Liver (tissue), 9 donors: ENCODE measurements around the gene CTPS1. TPM values are rescaled to one million over a fixed set of nuclear protein-coding genes. Genes with fewer than 3 reads are reported as not detected.
A peak's percentile ranks its signal among the peaks of the same experiment; 100 is the strongest.

Source experiments
- DNase-seq: peaks from one replicate; pipeline ENCODE4 v3.0.0-alpha.2; 2017; ENCODE audit warnings: low spot score
- H3K27ac ChIP-seq, 2 donors: one replicate each; pipeline ENCODE4 v1.7.0; 2013; ENCODE audit warnings: inconsistent platforms in 2 of 2, low read length in 2 of 2, control low read depth in 1 of 2, low read depth in 1 of 2, mild to moderate bottlenecking in 1 of 2
- H3K27me3 ChIP-seq, 4 donors: one replicate each; pipeline versions ENCODE4 v1.6.1 to v1.7.0; 2013; ENCODE audit warnings: low read length in 3 of 4, inconsistent platforms in 1 of 4, mild to moderate bottlenecking in 1 of 4, moderate library complexity in 1 of 4; ENCODE audit not compliant: control insufficient read depth in 4 of 4, insufficient read depth in 4 of 4
- H3K36me3 ChIP-seq, 4 donors: one replicate each; pipeline versions ENCODE4 v1.6.1 to v1.7.0; 2013; ENCODE audit warnings: low read length in 3 of 4, mild to moderate bottlenecking in 3 of 4, low read depth in 1 of 4, moderate library complexity in 1 of 4; ENCODE audit not compliant: control insufficient read depth in 4 of 4, insufficient read depth in 3 of 4
- H3K4me1 ChIP-seq, 4 donors: one replicate each; pipeline versions ENCODE4 v1.6.1 to v1.7.0; 2013; ENCODE audit warnings: low read length in 3 of 4, mild to moderate bottlenecking in 3 of 4, moderate library complexity in 1 of 4; ENCODE audit not compliant: control insufficient read depth in 4 of 4, insufficient read depth in 4 of 4
- H3K4me3 ChIP-seq, 3 donors: one replicate each; pipeline versions ENCODE4 v1.6.1 to v1.7.0; 2013; ENCODE audit warnings: low read length in 3 of 3, control low read depth in 1 of 3, low read depth in 1 of 3, mild to moderate bottlenecking in 1 of 3
- H3K9ac ChIP-seq, 2 donors: one replicate each; pipeline ENCODE4 v1.7.0; 2013; ENCODE audit warnings: low read length in 2 of 2, mild to moderate bottlenecking in 2 of 2, moderate library complexity in 2 of 2, control low read depth in 1 of 2, low read depth in 1 of 2
- H3K9me3 ChIP-seq, 4 donors: one replicate each; pipeline versions ENCODE4 v1.6.1 to v1.7.0; 2013; ENCODE audit warnings: low read length in 3 of 4; ENCODE audit not compliant: control insufficient read depth in 4 of 4
- EGR1 ChIP-seq, 2 donors: IDR thresholded peaks; 2 replicates each; pipeline ENCODE4 v1.6.1; 2016 to 2018; ENCODE audit warnings: antibody characterized with exemption in 2 of 2, low read depth in 2 of 2
- FOXA1 ChIP-seq: IDR thresholded peaks from 2 replicates; pipeline ENCODE4 v1.6.1; 2016; ENCODE audit warnings: antibody characterized with exemption
- FOXA2 ChIP-seq: IDR thresholded peaks from 2 replicates; pipeline ENCODE4 v1.6.1; 2016; ENCODE audit warnings: antibody characterized with exemption
- GABPA ChIP-seq, 2 donors: IDR thresholded peaks in 1 of 2; conservative IDR thresholded peaks in 1 of 2; 2 replicates each; pipeline ENCODE4 v1.6.1; 2016; ENCODE audit warnings: antibody characterized with exemption in 2 of 2, mild to moderate bottlenecking in 1 of 2, moderate library complexity in 1 of 2
- HNF4A ChIP-seq, 2 donors: conservative IDR thresholded peaks; 2 replicates each; pipeline ENCODE4 v1.6.1; 2016; ENCODE audit warnings: antibody characterized with exemption in 2 of 2, mild to moderate bottlenecking in 2 of 2
- HNF4G ChIP-seq: IDR thresholded peaks from 2 replicates; pipeline ENCODE4 v1.6.1; 2016; ENCODE audit warnings: antibody characterized with exemption
- JUND ChIP-seq, 2 donors: IDR thresholded peaks; 2 replicates each; pipeline ENCODE4 v1.6.1; 2016; ENCODE audit warnings: antibody characterized with exemption in 2 of 2
- MAX ChIP-seq: IDR thresholded peaks from 2 replicates; pipeline ENCODE4 v1.6.1; 2016; ENCODE audit warnings: antibody characterized with exemption
- NR2F2 ChIP-seq: IDR thresholded peaks from 2 replicates; pipeline ENCODE4 v1.6.1; 2016; ENCODE audit warnings: antibody characterized with exemption
- RAD21 ChIP-seq, 2 donors: IDR thresholded peaks; 2 replicates each; pipeline ENCODE4 v1.6.1; 2016; ENCODE audit warnings: antibody characterized with exemption in 2 of 2, mild to moderate bottlenecking in 2 of 2
- REST ChIP-seq: IDR thresholded peaks from 2 replicates; pipeline ENCODE4 v1.6.1; 2016; ENCODE audit warnings: antibody characterized with exemption, mild to moderate bottlenecking
- RXRA ChIP-seq, 2 donors: IDR thresholded peaks; 2 replicates each; pipeline ENCODE4 v1.6.1; 2017 to 2018; ENCODE audit warnings: antibody characterized with exemption in 2 of 2, mild to moderate bottlenecking in 1 of 2
- SP1 ChIP-seq: IDR thresholded peaks from 2 replicates; pipeline ENCODE4 v1.6.1; 2018; ENCODE audit warnings: antibody characterized with exemption, mild to moderate bottlenecking
- TAF1 ChIP-seq: conservative IDR thresholded peaks from 2 replicates; pipeline ENCODE4 v1.6.1; 2016; ENCODE audit warnings: antibody characterized with exemption, mild to moderate bottlenecking
- YY1 ChIP-seq: IDR thresholded peaks from 2 replicates; pipeline ENCODE4 v1.6.1; 2016; ENCODE audit warnings: antibody characterized with exemption, mild to moderate bottlenecking
- ZBTB33 ChIP-seq: IDR thresholded peaks from 2 replicates; pipeline ENCODE4 v1.6.1; 2016; ENCODE audit warnings: antibody characterized with exemption
- WGBS: extraction: QIAGEN DNeasy Blood & Tissue Kit; methylation state at CpG from one replicate; pipeline ENCODE4 v1.1.7; 2013; 5-methylcytosine and 5-hydroxymethylcytosine counted together
- polyA plus RNA-seq, 2 donors: library from polyadenylated mRNA; stranded (reverse) in 1 of 2; unstranded in 1 of 2; fragments of 200-250 nt in 1 of 2; fragments of >200 nt in 1 of 2; fragmentation: Nextera tagmentation in 1 of 2; extraction: Ambion mirVana in 1 of 2; gene quantifications; one replicate each; pipeline versions ENCODE4 v1.2.1 to v1.2.3, GENCODE V29; 2013 to 2015
- total RNA-seq, 2 donors: library from RNA; depleted of rRNA; stranded (reverse); fragments of >200 nt; gene quantifications; one replicate each; pipeline ENCODE4 v1.2.3, GENCODE V29; 2014
- TF ChIP-seq, protein P1 (sequence below): fragments of 150-350 bp; IDR thresholded peaks from 2 replicates; pipeline ENCODE4 v1.5.1; 2017; ENCODE audit warnings: improper control_type of control experiment, low read depth, low read length; ENCODE audit not compliant: missing input control
- TF ChIP-seq, protein P2 (sequence below): IDR thresholded peaks from 2 replicates; pipeline ENCODE4 v1.6.1; 2016; ENCODE audit warnings: antibody characterized with exemption
- donor health status: healthy.
- donor health status: healthy.
- donor health status: healthy.
- donor health status: healthy.
- donor health status: healthy.

Gene CTPS1
- total and polyA plus RNA-seq, 4 donors, result 13.6 to 46.9 (median 19.8) TPM

DNA sequence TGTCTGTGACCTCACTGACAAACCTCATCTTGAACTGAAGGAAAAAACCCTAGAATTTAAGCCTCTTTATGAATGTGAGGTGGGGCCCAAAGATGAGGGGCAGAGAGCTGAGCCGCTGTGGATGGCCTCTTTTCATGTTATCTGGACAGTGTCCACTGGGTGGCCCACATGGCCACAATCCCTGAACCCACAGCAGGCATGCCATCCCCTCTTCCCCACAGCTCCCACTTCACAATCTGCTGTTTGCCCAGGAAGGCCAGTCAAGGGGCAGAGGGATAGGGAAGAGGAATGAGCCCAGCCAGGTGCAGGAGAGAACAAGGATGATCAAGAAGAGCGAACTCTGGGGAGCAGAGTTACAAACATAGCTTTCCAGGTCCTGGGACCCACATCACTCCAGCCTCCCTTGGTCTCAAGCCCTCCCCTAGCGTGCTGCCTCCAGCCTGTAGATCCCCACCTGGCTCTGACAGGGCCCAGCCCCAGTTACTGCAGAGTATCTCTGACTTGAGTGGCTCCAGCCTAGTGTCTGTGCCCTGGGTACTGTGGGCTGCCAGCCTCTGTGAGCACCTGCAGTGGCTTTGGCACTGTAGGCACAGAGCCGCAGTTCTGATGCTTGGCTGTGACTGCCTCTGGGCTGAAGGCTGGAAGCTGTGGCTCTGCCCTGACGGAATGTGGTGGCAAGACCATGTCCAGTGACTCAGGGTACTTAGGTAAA lies 43.9 kb downstream of the CTPS1 start:
- H3K4me3 ChIP-seq, result no peak overlapping the region
- no peak overlapping the region for H3K27ac ChIP-seq
- H3K36me3 ChIP-seq, result peaks cover 0 to 16% (median 6%) of the 10 kb centered on the region in 4 donors
- H3K27me3 ChIP-seq, result no peaks in the 10 kb centered on the region
- no peak for DNase-seq
- WGBS, result 94% methylated on average over 5 of the region's 5 CpGs
- no peak overlapping the region for H3K9ac ChIP-seq
- no peaks in the 10 kb centered on the region for H3K4me1 ChIP-seq
- no peak for TF ChIP-seq HNF4A (conservative IDR thresholded peaks at IDR 0.05)
- TF ChIP-seq RAD21 (IDR thresholded peaks at IDR 0.05), result peak; percentile 60 to 75
- TF ChIP-seq, protein P1, sequence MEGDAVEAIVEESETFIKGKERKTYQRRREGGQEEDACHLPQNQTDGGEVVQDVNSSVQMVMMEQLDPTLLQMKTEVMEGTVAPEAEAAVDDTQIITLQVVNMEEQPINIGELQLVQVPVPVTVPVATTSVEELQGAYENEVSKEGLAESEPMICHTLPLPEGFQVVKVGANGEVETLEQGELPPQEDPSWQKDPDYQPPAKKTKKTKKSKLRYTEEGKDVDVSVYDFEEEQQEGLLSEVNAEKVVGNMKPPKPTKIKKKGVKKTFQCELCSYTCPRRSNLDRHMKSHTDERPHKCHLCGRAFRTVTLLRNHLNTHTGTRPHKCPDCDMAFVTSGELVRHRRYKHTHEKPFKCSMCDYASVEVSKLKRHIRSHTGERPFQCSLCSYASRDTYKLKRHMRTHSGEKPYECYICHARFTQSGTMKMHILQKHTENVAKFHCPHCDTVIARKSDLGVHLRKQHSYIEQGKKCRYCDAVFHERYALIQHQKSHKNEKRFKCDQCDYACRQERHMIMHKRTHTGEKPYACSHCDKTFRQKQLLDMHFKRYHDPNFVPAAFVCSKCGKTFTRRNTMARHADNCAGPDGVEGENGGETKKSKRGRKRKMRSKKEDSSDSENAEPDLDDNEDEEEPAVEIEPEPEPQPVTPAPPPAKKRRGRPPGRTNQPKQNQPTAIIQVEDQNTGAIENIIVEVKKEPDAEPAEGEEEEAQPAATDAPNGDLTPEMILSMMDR, result peak; percentile 22
- H3K9me3 ChIP-seq, result no peaks in the 10 kb centered on the region

GRCh38 chr1:41024953-41025352 lies 45.5 kb downstream of the CTPS1 start:
- WGBS, result 89% methylated on average over 2 of the region's 2 CpGs
- no peak overlapping the region for H3K9ac ChIP-seq
- H3K9me3 ChIP-seq, result no peaks in the 10 kb centered on the region
- no peaks in the 10 kb centered on the region for H3K27me3 ChIP-seq
- no peaks in the 10 kb centered on the region for H3K4me1 ChIP-seq
- peaks cover 0 to 17% (median 6%) of the 10 kb centered on the region in 4 donors for H3K36me3 ChIP-seq
- H3K4me3 ChIP-seq, result no peak overlapping the region
- DNase-seq, result no peak
- TF ChIP-seq NR2F2 (no peak), FOXA2 (no peak), RXRA (IDR thresholded peaks at IDR 0.05) (no peak), GABPA (IDR thresholded peaks at IDR 0.05 in 1 of 2, conservative IDR thresholded peaks at IDR 0.05 in 1 of 2) (no peak), RAD21 (IDR thresholded peaks at IDR 0.05) (no peak), FOXA1 (no peak), HNF4A (conservative IDR thresholded peaks at IDR 0.05) (no peak), YY1 (no peak), JUND (IDR thresholded peaks at IDR 0.05) (no peak), ZBTB33 (no peak), SP1 (no peak), EGR1 (IDR thresholded peaks at IDR 0.05; ENCODE audit: low read depth in 2 of 2) (no peak), TAF1 (no peak), HNF4G (no peak), MAX (no peak), REST (no peak)
- TF ChIP-seq, protein P2, sequence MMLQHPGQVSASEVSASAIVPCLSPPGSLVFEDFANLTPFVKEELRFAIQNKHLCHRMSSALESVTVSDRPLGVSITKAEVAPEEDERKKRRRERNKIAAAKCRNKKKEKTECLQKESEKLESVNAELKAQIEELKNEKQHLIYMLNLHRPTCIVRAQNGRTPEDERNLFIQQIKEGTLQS, result no peak
- TF ChIP-seq, protein P1, result no peak
- no peak overlapping the region for H3K27ac ChIP-seq
